ENCODE measurements around the gene S100A10. TPM values are rescaled to one million over a fixed set of nuclear protein-coding genes. Genes with fewer than 3 reads are reported as not detected.

S100A10 gene
- total RNA-seq, 4 donors from 2014 or later = 57.6 to 155 (median 106) TPM

DNA sequence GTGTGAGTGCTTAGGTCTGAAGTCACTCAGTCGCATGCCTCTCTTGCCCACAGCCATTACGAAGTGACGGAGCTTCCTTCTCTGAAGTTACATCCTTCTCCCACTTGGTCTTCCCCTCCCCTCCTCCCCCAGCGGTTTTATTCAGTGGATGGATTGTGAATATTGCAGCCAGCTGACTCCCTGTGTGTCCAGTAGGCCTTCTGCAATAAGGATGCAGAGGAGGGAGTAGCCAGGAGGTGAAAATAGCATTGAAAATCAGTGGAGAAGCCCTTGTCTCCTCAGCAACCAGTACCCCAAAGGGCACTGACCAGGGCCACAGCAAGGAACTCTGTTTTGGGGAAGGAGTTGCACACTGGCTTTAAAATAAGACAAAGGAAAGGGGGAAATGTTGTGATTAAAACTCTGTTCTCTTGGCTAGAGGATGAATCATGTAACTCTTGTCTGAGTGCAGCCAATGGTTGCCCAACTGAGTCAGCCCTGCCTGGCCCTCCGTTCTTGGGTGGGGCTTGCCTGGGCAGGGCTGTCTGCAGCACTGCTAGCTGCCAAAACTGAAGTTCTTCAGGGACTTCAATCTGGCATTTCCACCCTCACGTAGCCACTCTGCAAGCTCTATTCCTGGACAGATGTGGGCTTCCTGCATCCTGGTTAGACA lies 4.3 kb downstream of the S100A10 start:
- Histone ChIP-seq H3K9me3 (no peaks in the 10 kb centered on the region), H3K36me3 (peaks cover 6 to 19% of the 10 kb centered on the region in 2 donors), H3K4me3 (peak overlapping the region in 1 of 2 donors; percentile 1), H3K4me1 (peaks cover 26 to 89% (median 49%) of the 10 kb centered on the region in 3 donors), H3K27ac (peak overlapping the region; percentile 54 to 95 (median 93)), H3K27me3 (no peaks in the 10 kb centered on the region)
- TF ChIP-seq POLR2A (IDR thresholded peaks at IDR 0.05) (no peak), POLR2AphosphoS5 (IDR thresholded peaks at IDR 0.05) (peak; percentile 72)
- TF ChIP-seq, protein P1, sequence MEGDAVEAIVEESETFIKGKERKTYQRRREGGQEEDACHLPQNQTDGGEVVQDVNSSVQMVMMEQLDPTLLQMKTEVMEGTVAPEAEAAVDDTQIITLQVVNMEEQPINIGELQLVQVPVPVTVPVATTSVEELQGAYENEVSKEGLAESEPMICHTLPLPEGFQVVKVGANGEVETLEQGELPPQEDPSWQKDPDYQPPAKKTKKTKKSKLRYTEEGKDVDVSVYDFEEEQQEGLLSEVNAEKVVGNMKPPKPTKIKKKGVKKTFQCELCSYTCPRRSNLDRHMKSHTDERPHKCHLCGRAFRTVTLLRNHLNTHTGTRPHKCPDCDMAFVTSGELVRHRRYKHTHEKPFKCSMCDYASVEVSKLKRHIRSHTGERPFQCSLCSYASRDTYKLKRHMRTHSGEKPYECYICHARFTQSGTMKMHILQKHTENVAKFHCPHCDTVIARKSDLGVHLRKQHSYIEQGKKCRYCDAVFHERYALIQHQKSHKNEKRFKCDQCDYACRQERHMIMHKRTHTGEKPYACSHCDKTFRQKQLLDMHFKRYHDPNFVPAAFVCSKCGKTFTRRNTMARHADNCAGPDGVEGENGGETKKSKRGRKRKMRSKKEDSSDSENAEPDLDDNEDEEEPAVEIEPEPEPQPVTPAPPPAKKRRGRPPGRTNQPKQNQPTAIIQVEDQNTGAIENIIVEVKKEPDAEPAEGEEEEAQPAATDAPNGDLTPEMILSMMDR (IDR thresholded peaks at IDR 0.05) = no peak
- ATAC-seq = peak; percentile 46
- 13 to 20% methylated on average over 5 of the region's 6 CpGs for WGBS, 2 donors (ENCODE audit: low coverage in 1 of 2)

GRCh38 chr1:151988405-151988923 lies 5.2 kb downstream of the S100A10 start:
- peaks cover 26 to 91% (median 46%) of the 10 kb centered on the region in 3 donors for H3K4me1 ChIP-seq
- peak overlapping the region; percentile 54 to 95 (median 93) for H3K27ac ChIP-seq
- no peaks in the 10 kb centered on the region for H3K27me3 ChIP-seq
- H3K36me3 ChIP-seq = peaks cover 6 to 28% of the 10 kb centered on the region in 2 donors
- no peaks in the 10 kb centered on the region for H3K9me3 ChIP-seq
- TF ChIP-seq, protein P1 (IDR thresholded peaks at IDR 0.05) = no peak
- TF ChIP-seq EP300 (IDR thresholded peaks at IDR 0.05) (no peak), POLR2AphosphoS5 (IDR thresholded peaks at IDR 0.05) (no peak), POLR2A (IDR thresholded peaks at IDR 0.05) (no peak)
- no peak overlapping the region for H3K4me3 ChIP-seq
- ATAC-seq = no peak
- WGBS, 2 donors (ENCODE audit: low coverage in 1 of 2) = 14% methylated on average over 2 of the region's 2 CpGs; no CpG with 5 or more reads in 1 of the 2 donors

DNA sequence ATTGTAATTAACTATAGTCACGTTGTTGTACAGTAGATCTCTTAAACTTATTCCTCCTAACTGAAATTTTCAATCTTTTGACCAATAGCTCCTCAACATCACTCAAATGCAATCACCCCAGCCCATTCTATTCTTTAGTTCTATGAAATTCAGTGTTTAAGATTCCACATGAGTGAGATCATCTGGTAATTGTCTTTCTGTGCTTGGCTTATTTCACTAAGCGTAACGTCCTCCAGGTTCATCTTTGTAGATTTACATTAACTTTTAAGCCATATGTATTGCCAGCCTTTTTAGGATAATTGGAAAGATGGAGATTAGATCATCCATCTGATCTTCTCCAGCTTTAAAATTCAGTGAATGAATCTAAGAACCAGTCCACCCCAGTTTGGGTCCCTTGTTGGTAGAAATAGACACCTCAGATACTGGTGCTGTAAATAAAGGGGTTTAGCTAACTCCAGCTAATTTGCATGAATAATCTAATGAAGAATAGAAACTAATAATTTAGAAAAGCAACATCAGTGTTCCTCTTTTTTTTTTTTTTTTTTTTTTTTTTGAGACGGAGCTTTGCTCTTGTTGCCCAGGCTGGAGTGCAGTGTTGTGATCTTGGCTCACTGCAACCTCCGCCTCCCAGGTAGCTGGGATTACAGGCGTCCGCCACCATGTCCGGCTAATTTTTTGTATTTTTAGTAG lies 7.0 kb downstream of the S100A10 start:
- Histone ChIP-seq H3K4me1 (peaks cover 26 to 92% (median 44%) of the 10 kb centered on the region in 3 donors), H3K9me3 (no peaks in the 10 kb centered on the region), H3K27me3 (no peaks in the 10 kb centered on the region), H3K27ac (peak overlapping the region in 1 of 4 donors; percentile 91), H3K4me3 (no peak overlapping the region), H3K36me3 (peaks cover 16 to 46% of the 10 kb centered on the region in 2 donors)
- no peak for ATAC-seq
- whole genome bisulfite sequencing, 2 donors (ENCODE audit: low coverage in 1 of 2) = 63 to 79% methylated on average over 5 to 7 of the region's 8 CpGs
- TF ChIP-seq POLR2AphosphoS5 (IDR thresholded peaks at IDR 0.05) = no peak
- no peak for TF ChIP-seq POLR2A (IDR thresholded peaks at IDR 0.05)
- no peak for TF ChIP-seq EP300 (IDR thresholded peaks at IDR 0.05)

GRCh38 chr1:151985768-151986167 lies 7.9 kb downstream of the S100A10 start:
- TF ChIP-seq POLR2AphosphoS5 (IDR thresholded peaks at IDR 0.05) (no peak), EP300 (IDR thresholded peaks at IDR 0.05) (no peak), POLR2A (IDR thresholded peaks at IDR 0.05) (no peak)
- TF ChIP-seq, protein P1 (IDR thresholded peaks at IDR 0.05) = no peak
- ATAC-seq = no peak
- Histone ChIP-seq H3K4me3 (no peak overlapping the region), H3K27ac (no peak overlapping the region), H3K36me3 (peaks cover 16 to 55% of the 10 kb centered on the region in 2 donors), H3K27me3 (no peaks in the 10 kb centered on the region), H3K4me1 (peaks cover 22 to 92% (median 35%) of the 10 kb centered on the region in 3 donors), H3K9me3 (no peaks in the 10 kb centered on the region)
- 90 to 100% methylated on average over 1 of the region's 1 CpG for WGBS, 2 donors (ENCODE audit: low coverage in 1 of 2)

DNA sequence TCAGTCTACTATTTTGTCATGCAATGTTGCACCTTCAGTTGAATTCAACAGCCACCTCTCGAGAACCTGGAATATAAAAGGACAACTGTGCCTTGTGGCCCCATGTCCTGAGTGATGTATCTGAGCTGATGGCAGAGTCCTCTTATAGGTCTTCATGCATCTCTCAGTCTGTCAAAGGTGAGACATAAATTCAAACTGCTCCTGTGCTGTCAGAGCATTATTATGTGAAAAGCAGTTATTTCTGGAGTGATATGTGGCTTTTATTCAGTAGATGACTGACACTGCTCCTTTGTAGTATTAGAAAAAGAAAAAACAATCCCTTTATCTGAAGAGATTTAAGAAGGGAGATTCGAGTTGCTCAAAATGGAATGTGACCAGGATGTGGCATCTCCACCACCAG lies 8.4 kb downstream of the S100A10 start:
- Histone ChIP-seq H3K36me3 (peaks cover 16 to 60% of the 10 kb centered on the region in 2 donors), H3K4me1 (peaks cover 19 to 92% (median 31%) of the 10 kb centered on the region in 3 donors), H3K9me3 (no peaks in the 10 kb centered on the region), H3K4me3 (no peak overlapping the region), H3K27me3 (no peaks in the 10 kb centered on the region), H3K27ac (no peak overlapping the region)
- TF ChIP-seq EP300 (IDR thresholded peaks at IDR 0.05) (no peak), POLR2A (IDR thresholded peaks at IDR 0.05) (no peak), POLR2AphosphoS5 (IDR thresholded peaks at IDR 0.05) (no peak)
- TF ChIP-seq, protein P1 (IDR thresholded peaks at IDR 0.05) = no peak
- 85 to 100% methylated on average over 2 of the region's 2 CpGs for WGBS, 2 donors (ENCODE audit: low coverage in 1 of 2)
- ATAC-seq = no peak
